ENCODE measurements around the gene IPP.

The IPP gene

DNA sequence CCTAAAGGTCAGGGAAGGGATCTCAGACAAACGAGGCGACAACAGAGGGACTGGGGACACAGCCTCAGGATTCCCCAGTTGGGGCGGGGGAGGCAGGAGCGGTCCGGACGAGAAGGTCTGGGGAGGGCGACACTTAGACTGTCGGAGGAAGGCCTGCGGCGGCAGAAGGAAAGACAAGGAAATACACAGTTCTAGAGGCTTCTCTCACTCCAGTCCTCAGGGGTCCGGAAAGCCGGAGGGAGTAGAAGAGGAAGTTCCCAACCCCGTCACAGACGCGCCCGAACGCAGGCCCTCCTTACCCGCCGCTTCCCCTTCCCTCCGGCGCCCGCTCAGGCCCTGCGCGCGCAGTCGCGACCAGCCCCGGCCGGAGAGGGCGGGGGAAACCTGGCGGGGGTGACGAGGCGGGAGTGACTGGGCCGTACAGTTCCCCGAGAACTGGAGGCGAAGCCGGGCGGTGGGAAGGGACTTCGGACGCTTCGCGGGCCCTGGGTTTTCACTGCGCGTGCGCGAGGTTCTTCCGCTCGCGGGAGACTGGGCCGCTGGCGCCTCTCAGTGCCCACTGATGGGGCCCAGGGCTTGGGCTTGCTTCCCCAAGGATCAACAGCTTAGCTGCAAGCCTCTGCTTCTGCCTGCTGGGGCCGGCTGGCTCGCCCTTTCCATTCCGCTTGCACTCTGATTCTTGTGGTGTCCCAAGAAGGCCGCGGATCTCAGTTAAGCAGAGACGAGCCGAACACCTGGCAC, at the start of gene IPP:
TSS of gene IPP (minus strand) at position 356 of the 741 bp plus-strand sequence. CDS start 4,242 bp downstream, outside the sequence.
- peaks cover 13% of the 10 kb centered on the region for H3K4me1 Mint-ChIP-seq
- no peaks in the 10 kb centered on the region for H3K36me3 Mint-ChIP-seq
- H3K27me3 Mint-ChIP-seq, result no peaks in the 10 kb centered on the region
- H3K27ac Mint-ChIP-seq, result peak within 1 kb of the TSS; percentile 98
- peaks cover 3% of the 10 kb centered on the region for H3K9me3 Mint-ChIP-seq
- H3K4me3 Mint-ChIP-seq, result peak within 1 kb of the TSS; percentile 98
- peak; percentile 98 for ATAC-seq

GRCh38 chr1:45796946-45797345, 46.5 kb upstream of the IPP start:
- ATAC-seq, result no peak
- Mint-ChIP-seq H3K27ac (no peak overlapping the region), H3K4me3 (no peak overlapping the region), H3K9me3 (no peaks in the 10 kb centered on the region), H3K27me3 (peaks cover 31% of the 10 kb centered on the region), H3K4me1 (peaks cover 6% of the 10 kb centered on the region), H3K36me3 (no peaks in the 10 kb centered on the region)

GRCh38 chr1:45796381-45796780, 45.9 kb upstream of the IPP start:
- Mint-ChIP-seq H3K36me3 (no peaks in the 10 kb centered on the region), H3K27me3 (peaks cover 37% of the 10 kb centered on the region), H3K27ac (no peak overlapping the region), H3K4me1 (peaks cover 6% of the 10 kb centered on the region), H3K4me3 (no peak overlapping the region), H3K9me3 (no peaks in the 10 kb centered on the region)
- ATAC-seq, result no peak

GRCh38 chr1:45793942-45794604, 43.6 kb upstream of the IPP start:
- Mint-ChIP-seq H3K36me3 (no peaks in the 10 kb centered on the region), H3K27me3 (peaks cover 38% of the 10 kb centered on the region), H3K4me1 (peaks cover 6% of the 10 kb centered on the region), H3K27ac (no peak overlapping the region), H3K4me3 (no peak overlapping the region), H3K9me3 (no peaks in the 10 kb centered on the region)
- no peak for ATAC-seq

GRCh38 chr1:45792744-45793143, 42.3 kb upstream of the IPP start:
- no peak overlapping the region for H3K4me3 Mint-ChIP-seq
- H3K36me3 Mint-ChIP-seq, result no peaks in the 10 kb centered on the region
- no peak overlapping the region for H3K27ac Mint-ChIP-seq
- H3K4me1 Mint-ChIP-seq, result peaks cover 11% of the 10 kb centered on the region
- H3K27me3 Mint-ChIP-seq, result peaks cover 38% of the 10 kb centered on the region
- ATAC-seq, result no peak
- no peaks in the 10 kb centered on the region for H3K9me3 Mint-ChIP-seq

DNA sequence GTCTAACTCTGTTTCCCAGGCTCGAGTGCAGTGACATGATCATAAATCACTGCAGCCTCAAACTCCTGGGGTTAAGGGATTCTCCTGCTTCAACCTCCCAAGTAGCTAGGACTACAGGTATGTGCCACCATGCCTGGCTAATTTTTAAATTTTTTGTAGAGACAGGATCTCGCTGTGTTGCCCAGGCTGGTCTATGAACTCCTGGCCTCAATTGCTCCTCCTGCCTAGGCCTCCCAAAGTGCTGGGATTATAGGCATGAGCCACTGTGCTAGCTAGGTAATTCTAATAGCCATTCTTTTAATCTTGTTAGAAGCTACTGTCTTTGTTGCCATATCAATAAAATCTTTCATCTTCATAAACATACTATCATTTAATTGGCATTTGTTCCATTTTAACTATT, 39.1 kb upstream of the IPP start:
- no peak for ATAC-seq
- no peak overlapping the region for H3K27ac Mint-ChIP-seq
- peaks cover 38% of the 10 kb centered on the region for H3K27me3 Mint-ChIP-seq
- H3K9me3 Mint-ChIP-seq, result no peaks in the 10 kb centered on the region
- H3K36me3 Mint-ChIP-seq, result no peaks in the 10 kb centered on the region
- H3K4me1 Mint-ChIP-seq, result peaks cover 21% of the 10 kb centered on the region
- H3K4me3 Mint-ChIP-seq, result no peak overlapping the region

DNA sequence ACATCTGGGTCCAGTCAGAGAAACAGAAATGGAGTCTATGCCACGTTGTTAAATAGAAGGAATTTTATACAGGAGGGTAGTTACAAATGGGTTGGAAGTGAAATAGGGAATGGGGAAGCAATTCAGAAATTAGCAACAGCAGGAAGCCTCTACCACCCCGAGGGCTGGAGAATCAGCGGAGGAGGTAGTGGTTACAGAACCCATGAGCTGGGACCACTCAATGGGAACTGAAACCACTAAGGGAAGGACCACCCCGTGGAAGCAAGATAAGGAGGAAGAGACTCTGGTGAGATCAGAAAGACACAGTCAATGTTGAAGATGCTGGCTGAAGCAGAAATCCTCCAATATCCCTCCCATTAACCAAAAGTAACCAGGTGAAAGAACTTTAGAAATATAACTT, 37.5 kb upstream of the IPP start:
- Mint-ChIP-seq H3K36me3 (no peaks in the 10 kb centered on the region), H3K9me3 (no peaks in the 10 kb centered on the region), H3K27me3 (peaks cover 25% of the 10 kb centered on the region), H3K27ac (no peak overlapping the region), H3K4me3 (no peak overlapping the region), H3K4me1 (peaks cover 15% of the 10 kb centered on the region)
- peak; percentile 63 for ATAC-seq

DNA sequence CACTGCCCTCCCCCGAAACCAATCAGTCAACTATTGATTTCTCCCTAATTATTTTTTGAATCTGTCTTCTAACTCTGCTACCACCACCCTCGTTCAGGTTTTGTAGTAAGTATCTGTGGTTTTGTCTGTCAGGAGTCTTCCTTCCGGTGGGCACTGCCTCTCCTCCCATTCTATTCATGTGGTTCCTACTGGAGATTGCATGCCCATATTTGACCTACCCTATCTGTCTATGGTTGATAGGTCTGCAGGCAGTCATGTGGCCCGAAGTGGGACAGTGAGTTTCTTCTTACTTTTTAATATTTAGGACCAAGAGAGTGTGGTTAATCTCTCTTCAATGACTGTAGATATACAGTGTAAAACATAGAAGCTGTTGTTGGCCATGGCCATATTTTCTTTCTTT, 35.1 kb upstream of the IPP start:
- no peaks in the 10 kb centered on the region for H3K36me3 Mint-ChIP-seq
- H3K4me1 Mint-ChIP-seq, result peaks cover 15% of the 10 kb centered on the region
- H3K27ac Mint-ChIP-seq, result no peak overlapping the region
- peaks cover 14% of the 10 kb centered on the region for H3K27me3 Mint-ChIP-seq
- no peaks in the 10 kb centered on the region for H3K9me3 Mint-ChIP-seq
- no peak for ATAC-seq
- H3K4me3 Mint-ChIP-seq, result no peak overlapping the region

DNA sequence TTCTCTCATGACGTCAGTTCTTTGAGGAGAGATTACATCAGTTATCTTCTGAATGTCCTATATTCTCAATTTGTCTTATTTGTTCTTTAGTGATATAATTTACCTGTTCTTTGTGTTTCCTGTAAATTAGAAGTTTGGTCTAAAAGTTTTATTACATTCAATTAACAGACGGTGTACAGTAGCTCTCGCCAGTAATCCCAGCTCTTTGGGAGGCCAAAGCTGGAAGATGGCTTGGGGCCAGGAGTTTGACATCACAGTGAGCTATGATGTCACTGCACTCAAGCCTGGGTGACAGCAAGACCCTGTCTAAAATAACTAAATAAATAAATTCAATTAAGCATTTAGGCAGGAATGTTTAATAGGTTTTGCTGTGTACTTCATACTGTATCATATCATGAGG, 25.3 kb upstream of the IPP start:
- no peak overlapping the region for H3K4me3 Mint-ChIP-seq
- no peaks in the 10 kb centered on the region for H3K9me3 Mint-ChIP-seq
- H3K27me3 Mint-ChIP-seq, result no peaks in the 10 kb centered on the region
- no peaks in the 10 kb centered on the region for H3K4me1 Mint-ChIP-seq
- no peak for ATAC-seq
- H3K27ac Mint-ChIP-seq, result no peak overlapping the region
- H3K36me3 Mint-ChIP-seq, result no peaks in the 10 kb centered on the region

DNA sequence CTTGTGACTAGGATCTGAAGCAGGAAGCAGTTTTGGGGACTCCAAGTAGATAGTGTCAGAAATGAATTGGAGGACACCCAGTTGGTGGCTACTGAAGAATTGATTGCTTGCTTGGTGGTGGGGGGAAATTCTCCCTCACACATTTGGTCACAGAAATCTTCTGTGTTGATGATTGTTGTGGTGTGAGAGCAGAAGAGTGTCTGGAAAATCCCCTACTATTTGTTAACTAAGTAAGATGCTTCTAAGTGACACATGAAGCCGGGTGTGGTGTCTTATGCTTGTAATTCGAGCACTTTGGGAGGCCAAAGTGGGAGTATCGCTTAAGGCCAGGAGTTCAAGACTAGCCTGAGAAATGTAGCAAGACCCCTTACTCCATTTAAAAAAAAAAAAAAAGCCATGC, 22.5 kb upstream of the IPP start:
- Mint-ChIP-seq H3K27me3 (no peaks in the 10 kb centered on the region), H3K9me3 (no peaks in the 10 kb centered on the region), H3K36me3 (no peaks in the 10 kb centered on the region), H3K4me1 (no peaks in the 10 kb centered on the region), H3K4me3 (no peak overlapping the region), H3K27ac (no peak overlapping the region)
- no peak for ATAC-seq

GRCh38 chr1:45769261-45769932, 18.9 kb upstream of the IPP start:
- H3K4me1 Mint-ChIP-seq, result no peaks in the 10 kb centered on the region
- no peak overlapping the region for H3K4me3 Mint-ChIP-seq
- H3K27ac Mint-ChIP-seq, result no peak overlapping the region
- ATAC-seq, result no peak
- H3K27me3 Mint-ChIP-seq, result no peaks in the 10 kb centered on the region
- no peaks in the 10 kb centered on the region for H3K9me3 Mint-ChIP-seq
- H3K36me3 Mint-ChIP-seq, result no peaks in the 10 kb centered on the region

- H3K4me1 Mint-ChIP-seq, result no peaks in the 10 kb centered on the region
- H3K36me3 Mint-ChIP-seq, result no peaks in the 10 kb centered on the region
- H3K9me3 Mint-ChIP-seq, result no peaks in the 10 kb centered on the region
- no peaks in the 10 kb centered on the region for H3K27me3 Mint-ChIP-seq
- ATAC-seq, result no peak
- no peak overlapping the region for H3K27ac Mint-ChIP-seq
- H3K4me3 Mint-ChIP-seq, result no peak overlapping the region
These were observed 16.6 kb upstream of the IPP start for GRCh38 chr1:45767035-45767434.

GRCh38 chr1:45765999-45766792, 15.7 kb upstream of the IPP start:
- no peak for ATAC-seq

DNA sequence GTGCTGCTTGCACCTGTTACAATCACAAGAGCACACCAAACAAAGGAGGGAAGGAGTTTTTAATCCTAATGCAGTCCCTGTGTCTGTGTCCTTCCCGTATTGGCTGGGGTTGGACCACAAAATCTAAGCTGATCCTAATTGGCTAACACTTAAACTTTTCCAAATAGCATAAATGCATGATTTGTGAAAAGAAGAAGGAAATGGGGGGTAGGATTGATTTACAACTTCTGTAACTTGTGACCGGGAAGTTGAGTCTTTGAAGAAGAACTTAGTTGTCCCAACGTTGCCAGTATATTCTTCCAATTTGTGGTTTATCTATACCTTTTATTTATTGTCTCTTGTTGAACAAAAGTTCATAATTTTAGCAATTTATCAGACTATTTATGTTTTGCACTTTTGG, 11.8 kb upstream of the IPP start:
- no peak overlapping the region for H3K27ac Mint-ChIP-seq
- no peak for ATAC-seq
- H3K27me3 Mint-ChIP-seq, result no peaks in the 10 kb centered on the region
- H3K9me3 Mint-ChIP-seq, result no peaks in the 10 kb centered on the region
- no peaks in the 10 kb centered on the region for H3K4me1 Mint-ChIP-seq
- no peak overlapping the region for H3K4me3 Mint-ChIP-seq
- no peaks in the 10 kb centered on the region for H3K36me3 Mint-ChIP-seq

More at GRCh38 chr1:45765999-45766792, 15.7 kb upstream of the IPP start:
- no peaks in the 10 kb centered on the region for H3K27me3 Mint-ChIP-seq
- H3K4me3 Mint-ChIP-seq, result no peak overlapping the region
- H3K9me3 Mint-ChIP-seq, result no peaks in the 10 kb centered on the region
- no peak overlapping the region for H3K27ac Mint-ChIP-seq
- no peaks in the 10 kb centered on the region for H3K4me1 Mint-ChIP-seq
- H3K36me3 Mint-ChIP-seq, result no peaks in the 10 kb centered on the region

GRCh38 chr1:45755697-45756096, 5.2 kb upstream of the IPP start:
- no peak overlapping the region for H3K4me3 Mint-ChIP-seq
- ATAC-seq, result no peak
- no peaks in the 10 kb centered on the region for H3K36me3 Mint-ChIP-seq
- H3K27ac Mint-ChIP-seq, result no peak overlapping the region
- H3K27me3 Mint-ChIP-seq, result no peaks in the 10 kb centered on the region
- H3K9me3 Mint-ChIP-seq, result peaks cover 3% of the 10 kb centered on the region
- no peaks in the 10 kb centered on the region for H3K4me1 Mint-ChIP-seq

Measured in stimulated activated memory B cell treated with anti-CD40 and anti-IgM and Interleukin-4, amounts not matched to agents 10 μg/mL and 1 μg/mL and 100 μg/mL, for 72 hours (primary cell).